Measurements from ENCODE around the gene NID1.

The NID1 gene

DNA sequence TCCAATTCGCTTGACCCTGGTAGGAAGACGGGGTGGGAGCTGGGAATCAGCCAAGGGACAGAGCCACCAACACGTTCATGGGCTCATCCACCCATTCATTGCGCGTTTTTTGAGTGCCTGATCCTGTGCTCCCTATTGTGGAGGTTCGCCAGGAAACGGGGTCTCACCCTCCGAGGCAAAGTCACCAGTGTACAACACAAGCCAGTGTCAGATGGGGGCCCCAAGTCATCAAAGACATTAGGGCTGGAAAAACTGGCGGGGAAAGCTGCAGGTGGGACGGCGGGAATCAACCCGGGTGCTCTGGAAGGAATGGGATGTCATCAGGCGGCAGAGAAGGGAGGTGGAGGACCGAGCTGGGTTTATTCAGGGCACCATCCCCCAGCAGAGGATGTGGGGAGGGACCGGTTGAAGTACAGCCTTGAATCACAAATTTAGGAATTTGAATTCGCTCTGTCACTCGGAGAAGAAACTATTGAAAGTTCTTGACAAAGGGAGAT is 667 bp upstream of the NID1 start:
- DNase-seq (ENCODE audit: low spot score): no peak

DNA sequence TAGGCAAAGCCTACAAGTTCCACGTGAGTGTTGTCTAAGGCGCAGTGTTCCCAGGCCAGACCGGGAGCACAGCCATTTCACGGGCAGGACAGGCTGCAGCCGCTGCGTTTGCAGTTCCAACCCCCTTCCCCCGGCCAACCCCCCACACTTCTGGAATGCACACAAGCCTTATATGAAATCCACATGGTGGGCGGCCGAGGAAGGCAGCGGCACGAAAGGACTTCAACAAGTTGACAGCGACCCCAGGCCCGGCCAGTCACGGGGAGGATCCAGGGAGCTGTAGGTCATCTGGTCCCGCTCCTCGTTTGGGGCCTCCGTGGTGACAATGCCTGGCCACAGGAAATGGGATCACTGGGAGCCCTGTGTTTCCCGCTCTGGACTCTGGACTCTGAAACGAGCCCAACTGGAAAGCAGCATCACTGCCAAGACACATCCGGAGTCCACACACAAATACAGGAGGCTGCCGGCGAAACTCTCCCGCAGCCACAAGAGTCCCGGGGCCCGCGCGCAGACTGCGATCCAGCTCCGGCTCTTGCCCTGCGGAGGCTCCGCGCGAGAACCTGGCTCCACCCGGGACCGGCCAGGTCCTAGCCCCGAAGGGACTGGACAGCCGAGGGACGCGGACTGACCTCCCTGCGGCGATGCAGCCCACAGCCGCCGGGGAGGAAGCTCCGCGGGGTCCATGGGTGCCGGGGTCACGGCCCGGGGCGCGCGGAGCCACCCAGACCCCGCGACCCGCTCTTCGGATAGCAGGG is 794 bp downstream of the NID1 start:
- DNase-seq (ENCODE audit: low spot score): no peak

DNA sequence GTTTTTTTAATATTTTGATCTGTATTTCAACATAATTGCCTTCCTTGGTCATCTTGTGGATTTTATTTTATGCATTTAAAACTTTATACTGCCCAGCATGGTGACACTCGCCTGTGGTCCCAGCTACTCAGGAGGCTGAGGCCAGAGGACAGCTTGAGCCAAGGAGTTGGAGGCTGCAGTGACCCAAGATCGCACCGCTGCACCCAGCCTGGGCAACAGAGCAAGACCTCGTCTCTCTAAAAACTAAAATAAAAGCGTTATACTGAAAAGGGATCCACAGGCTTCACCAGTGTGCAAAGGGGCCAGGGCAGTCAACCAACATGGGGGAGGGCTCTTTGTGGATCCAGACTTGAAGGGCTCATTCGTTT is 1.4 kb downstream of the NID1 start:
- DNase-seq (ENCODE audit: low spot score): no peak

DNA sequence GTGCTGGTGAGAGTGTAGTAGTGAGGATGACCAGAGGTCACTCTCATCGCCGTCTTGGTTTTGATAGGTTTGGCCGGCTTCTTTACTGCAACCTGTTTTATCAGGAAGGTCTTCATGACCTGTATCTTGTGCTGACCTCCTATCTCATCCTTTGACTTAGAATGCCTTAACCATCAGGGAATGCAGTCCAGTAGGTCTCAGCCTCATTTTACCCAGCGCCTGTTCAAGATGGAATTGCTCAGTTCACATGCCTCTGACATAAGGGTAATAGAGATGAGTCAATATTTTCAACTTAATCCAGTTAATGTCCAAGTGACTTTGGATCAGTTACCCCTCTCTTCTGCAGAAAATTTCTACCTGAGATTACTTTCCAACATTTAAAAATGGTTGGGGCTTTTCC is 4.6 kb downstream of the NID1 start:
- no peak for DNase-seq (ENCODE audit: low spot score)

DNA sequence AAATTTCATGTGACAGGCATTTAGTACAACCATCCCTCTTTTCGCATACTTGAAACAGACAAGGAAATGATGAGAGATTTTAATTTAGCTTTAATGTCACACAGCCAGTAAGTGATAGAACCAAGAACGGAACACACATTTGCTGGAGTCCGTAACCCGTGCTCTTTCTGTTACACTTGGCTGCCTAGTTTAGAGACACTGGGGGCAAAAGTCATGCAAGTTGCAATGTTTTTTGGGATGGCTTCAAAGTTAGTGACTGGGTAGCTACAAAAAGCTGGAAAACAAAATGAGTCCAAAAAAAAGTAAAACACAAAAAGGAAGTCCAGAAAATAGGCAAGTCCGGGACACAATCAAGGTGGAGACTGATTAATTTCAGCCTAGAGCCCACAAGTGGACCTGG is 5.9 kb downstream of the NID1 start:
- DNase-seq (ENCODE audit: low spot score): no peak

DNA sequence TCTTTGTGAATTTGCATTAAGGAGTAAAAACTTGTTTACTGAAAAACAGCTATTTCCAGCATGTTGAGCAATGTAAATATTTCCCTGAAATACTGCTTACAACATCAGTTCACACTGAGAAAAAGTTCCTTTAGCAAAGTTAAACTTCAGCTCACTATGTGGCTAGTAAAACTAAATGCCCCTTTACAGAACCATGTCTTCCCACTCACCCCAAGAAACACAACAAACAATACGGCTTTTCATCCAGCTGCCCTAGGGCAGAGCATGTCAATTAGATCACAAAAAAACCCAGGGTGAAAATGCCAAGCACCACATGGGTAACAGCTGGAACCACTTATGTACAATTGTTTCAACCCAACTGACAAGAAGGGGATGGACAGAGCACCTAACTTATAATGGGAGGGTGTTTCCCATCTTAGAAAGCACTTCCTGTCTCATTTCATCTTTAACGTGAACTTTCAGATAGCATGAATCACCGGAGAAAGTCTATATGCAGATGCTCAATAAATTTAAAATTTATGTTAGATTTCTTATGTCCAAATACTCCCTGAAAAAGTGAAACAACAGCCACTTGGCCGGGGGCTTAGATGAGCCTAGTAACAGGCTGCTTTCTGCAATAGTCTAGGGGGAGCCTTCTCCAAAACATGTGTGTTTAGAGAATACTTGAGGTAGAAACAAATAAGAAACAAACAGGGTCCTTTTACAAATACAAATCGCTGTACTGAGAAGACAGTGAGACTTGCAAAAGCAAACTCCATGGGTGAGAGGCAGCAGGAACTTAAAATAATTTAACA is 6.6 kb downstream of the NID1 start:
- no peak for DNase-seq (ENCODE audit: low spot score)

DNA sequence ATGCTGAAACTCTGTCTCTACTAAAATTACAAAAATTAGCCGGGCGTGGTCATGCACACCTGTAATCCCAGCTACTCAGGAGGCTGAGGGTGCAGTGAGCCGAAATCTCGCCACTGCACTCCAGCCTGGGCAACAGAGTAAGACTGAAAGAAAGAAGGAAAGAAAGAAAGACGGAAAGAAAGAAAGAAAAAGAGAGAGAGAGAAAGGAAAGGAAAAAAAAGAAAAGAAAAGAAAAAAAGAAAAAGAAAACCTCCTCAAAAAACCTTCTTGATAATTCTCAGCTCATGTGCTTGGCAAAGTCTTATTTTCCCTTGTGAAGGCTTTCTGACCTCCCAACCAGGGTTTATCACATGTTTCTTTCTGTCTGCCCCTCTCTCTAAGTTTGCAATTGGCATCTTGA is 7.3 kb downstream of the NID1 start:
- DNase-seq (ENCODE audit: low spot score): no peak

DNA sequence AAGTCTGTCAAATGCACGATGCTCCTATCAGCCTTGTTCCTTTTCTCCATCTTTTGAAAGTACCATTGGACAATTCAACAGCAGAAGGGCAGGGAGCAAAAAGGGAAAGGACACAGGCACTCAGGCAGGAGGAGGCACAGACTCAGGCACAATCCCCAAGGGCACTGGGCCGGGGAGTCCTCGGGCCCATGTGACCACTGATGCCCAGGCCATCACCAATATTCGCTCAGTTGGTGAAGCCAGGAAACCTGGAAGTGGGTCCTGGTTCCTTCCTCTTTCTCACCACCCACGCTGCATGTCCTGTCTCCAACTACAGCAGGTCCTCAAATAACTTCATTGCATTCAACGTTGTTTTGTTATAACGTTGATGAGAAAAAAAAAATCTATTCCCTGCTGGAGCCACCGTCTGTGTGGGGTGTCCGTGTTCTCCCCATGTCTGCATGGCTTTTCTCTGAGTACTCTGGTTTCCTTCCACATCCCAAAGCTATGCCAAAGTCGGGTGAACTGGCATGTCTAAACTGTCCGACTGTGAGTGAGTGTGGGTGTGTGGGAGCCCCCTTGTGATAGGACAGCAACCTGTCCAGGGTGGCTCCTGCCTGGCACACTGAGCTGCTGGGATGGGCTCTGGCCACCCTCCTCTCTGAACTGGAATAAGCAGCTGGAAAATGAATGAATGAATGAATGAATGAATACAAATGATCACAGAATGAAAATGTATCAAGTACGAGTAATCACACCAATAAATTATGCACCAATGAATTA is 12.5 kb downstream of the NID1 start:
- no peak for DNase-seq (ENCODE audit: low spot score)

DNA sequence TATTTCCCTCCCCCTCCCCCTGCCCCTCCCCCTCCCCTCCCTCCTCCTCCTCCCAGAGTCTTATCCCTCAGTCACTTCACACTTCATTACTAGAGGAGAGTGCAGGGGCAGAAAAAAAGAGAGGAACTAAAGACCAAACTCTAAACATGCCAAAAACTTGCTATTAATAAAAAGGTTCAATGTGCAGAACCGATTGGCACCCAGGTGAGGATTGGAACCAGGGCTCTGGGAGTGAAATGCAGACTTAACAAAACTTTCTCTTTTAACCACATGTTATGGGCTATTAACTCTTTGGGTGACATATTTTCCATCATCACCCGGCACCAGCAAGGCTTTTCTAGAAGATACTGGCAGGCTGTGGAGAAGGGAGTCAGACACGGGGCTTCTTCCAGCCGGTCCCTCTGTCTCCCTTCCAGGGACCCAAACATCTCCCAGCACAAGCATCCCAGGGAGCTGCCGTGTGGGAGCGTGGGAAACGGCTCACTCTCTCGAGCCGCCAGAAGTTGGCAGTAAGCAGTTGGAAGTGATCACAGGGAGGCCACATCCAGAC is 13.6 kb downstream of the NID1 start:
- DNase-seq (ENCODE audit: low spot score): no peak

DNA sequence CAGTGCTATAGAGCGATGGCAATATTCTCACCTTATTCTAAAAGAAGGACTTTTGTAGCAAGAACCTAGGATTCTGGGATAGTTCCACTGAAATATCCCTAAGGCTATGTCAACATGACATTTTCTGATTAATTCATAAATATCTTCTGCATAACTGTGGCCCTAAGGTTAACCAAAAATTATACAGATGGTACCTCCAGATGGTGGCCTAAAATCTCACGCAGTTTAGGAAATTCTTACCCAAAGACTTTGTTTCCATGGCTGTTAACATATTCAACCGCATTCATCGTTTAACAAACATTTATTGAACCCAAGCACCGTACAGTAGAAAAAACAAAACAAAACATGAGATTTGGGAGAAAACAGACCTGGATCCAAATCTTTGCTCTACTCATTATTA is 19.1 kb downstream of the NID1 start:
- DNase-seq (ENCODE audit: low spot score): no peak

DNA sequence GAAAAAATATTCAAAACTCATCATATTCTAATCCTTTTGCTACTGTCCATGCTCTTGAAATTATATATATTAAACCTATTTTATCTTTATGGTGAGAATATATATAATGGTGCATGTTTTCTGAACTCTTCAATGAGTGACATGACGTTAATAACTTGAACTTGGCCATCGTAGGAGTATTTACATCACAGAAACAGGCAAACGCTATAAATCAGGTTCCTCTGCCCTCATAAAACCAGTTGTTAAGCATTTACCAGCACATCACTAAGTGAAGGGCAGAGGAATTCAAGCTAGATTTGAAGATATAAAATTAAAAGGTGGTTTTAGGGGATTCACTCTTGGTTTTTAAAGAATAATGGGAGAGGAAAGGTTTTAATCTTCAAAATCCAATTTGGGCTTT is 20.5 kb downstream of the NID1 start:
- no peak for DNase-seq (ENCODE audit: low spot score)

DNA sequence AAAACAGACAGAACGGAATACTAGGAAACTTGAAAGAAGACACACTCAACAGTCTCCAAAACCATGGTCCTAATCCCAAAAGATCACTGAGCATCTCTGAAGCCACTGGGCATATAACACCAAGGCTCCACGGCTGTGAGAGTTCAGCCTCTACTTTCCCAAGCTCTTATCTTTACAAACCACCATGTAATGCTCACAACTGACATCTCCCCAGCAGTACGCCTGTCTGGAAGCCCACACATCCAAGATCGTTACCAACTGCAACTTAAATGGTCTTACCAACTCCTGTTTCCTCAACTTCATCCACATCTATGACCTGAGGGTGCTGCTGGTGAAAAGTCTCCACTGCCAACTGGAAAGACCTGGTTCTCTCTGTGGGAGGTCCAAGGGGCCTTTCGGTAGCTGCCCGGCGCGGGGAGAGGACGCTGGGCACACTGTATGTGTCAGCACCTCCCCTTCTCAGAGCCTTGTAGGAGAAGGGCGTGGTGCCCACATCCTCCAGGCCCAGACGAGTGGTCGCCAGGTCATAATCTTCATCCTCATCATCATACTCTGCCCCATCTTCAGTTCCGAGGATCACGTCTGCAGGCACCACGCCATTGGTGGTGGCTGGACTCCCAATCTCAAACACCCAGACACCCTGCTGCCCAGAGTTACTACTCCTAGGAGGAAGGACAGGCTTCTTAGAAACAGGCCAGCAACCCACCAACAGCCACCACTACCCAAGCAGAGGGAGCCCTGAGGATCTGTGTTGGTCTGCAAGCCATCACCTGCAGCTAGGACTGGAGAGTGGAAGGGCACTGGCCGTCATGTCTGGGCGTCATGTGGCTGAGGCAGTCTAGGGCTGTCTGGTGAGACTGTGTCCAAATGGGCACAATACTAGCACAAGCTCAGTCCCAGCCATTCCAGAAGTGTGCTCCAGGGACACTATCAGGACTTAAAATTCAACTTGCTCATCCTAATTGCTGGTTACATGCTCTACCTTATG is 23.0 kb downstream of the NID1 start:
- DNase-seq (ENCODE audit: low spot score): no peak

DNA sequence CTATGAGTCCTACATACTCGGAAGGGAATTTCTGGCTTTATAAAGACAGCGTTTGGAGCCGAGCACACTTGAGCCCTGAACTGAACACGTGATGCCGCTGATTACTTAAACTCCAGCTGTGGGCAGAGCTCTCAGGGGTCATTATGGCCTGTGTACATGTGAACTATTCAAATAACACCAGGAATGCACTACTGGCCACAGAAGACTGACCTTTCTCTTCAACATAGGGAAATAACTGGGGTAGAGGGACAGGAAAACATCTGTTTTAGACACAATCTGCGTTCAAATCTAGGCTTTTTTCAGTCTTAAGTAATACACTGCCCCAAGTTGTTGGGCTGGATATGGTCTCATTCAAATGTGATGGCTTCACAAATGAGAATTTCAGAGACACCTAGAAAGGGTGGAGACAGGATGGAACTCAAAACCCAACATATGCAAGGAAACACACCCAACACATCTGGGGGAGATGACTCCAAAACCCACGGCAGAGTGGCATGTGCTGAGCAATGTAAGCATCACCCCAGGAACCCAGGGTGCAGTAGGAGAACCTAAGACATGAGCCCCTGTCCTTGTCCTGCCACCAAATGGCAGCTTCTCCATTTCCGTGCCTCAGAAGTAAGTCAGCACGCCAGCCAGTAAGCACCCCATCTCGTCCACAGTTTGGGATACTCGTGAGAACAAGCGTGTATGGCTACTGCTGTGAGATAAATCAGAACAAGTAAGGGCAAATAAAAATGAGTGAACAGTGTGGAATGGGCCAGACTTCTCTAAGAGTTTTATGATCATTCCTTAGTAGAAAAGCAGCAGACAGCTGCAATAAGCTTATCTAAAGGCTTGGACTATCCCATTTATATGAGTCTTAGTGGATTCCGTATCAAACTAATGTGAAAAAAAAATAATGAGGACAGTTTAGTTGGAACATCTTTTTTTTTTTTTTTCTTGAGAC is 24.9 kb downstream of the NID1 start:
- DNase-seq (ENCODE audit: low spot score): no peak

DNA sequence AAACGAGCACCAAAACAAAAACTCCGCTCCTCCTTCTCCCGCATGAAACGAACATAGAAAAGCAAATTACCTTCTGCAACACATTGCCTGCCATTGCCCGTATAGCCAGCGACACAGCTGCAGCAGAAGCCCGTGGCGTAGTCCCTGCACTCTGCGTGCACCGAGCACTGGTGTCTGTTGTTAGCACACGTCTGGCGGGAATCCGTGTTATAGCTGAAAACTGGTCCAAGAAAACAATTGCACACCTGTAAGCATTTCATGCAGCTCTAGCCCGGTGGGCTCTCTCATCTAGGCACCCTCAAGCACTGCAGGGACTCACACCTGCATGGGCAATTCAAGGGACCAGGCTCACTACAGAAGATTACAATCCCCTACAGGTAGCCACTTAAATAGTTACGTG is 26.9 kb downstream of the NID1 start:
- DNase-seq (ENCODE audit: low spot score): no peak

DNA sequence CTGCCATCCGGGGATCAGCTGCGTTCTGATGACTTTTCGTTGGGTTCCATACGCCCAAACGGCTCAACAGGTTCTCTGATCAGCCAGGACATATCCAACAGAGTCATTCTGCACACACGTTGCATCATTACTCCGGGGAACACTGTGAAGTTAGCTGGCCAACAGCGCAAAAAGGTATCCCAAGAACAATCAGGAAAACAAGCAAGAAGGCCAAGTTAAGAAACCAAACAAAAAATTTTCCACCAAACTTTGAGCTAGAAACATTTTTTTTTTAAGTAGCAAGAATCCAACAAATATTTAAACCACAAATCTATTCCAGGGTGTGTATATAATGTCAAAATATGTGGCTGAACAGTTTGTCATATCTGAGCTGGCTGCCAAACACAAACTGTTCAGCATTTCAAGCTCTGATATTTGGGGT is 29.2 kb downstream of the NID1 start:
- no peak for DNase-seq (ENCODE audit: low spot score)

DNA sequence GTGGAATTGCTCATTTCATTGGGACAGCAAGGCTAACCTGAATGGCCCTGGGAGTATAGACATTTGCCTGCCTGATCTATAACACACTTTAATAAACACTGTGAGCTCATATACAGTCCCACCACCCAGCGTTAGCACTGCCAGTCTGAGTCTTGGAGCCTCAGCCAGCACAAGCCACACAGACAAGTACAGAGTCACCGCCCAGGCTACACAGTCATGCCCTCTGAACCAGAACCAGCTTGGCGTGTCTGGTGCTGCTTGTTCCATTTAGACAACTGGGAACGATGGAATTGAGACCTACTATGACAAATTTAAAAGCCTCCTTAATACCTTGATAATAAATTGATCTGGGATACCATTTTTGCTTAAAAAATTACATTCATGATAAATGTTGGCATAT is 31.6 kb downstream of the NID1 start:
- DNase-seq (ENCODE audit: low spot score): no peak

DNA sequence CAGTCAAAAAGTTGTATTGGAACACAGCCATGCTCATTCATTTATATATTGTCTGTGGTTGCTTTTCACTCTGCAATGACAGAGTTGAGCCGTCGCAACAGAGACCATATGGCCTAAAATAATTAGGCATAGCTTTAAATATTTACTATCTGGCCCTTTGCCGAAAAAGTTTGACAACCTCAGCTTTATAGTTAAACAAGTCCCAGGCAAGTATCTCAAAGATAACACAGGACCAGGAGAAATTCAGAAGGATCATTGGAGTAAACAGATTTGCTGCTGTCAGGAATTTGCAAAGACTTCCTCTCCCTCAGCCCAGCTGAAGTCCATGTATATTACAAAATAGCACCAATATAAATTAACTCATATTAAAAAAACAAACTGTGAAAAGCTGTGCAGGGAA is 34.4 kb downstream of the NID1 start:
- DNase-seq (ENCODE audit: low spot score): no peak

DNA sequence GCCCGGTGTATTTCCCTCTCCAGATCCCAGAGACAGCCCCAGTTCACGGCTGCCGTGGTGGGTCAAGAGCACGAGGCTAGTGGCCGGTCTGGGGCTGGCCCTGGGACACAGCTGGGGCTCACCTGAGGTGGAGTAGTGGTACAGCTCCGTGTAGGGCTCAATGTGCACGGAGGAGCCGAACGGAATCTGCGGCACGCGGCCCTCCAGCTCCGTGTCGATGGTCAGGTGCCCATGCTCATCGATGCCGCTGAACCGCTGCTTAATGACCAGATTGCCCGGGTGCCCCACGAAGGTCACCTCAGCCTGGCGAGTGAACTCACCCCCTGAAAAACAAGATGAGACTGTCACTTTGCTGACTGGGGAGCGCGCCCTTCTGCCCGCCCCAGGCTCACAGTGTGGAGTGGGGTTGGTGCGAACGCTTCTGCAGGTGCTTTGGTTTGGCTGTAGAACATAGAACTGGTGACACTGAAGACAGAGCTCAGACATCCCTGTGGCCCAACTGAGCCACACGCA is 35.4 kb downstream of the NID1 start:
- DNase-seq (ENCODE audit: low spot score): no peak

DNA sequence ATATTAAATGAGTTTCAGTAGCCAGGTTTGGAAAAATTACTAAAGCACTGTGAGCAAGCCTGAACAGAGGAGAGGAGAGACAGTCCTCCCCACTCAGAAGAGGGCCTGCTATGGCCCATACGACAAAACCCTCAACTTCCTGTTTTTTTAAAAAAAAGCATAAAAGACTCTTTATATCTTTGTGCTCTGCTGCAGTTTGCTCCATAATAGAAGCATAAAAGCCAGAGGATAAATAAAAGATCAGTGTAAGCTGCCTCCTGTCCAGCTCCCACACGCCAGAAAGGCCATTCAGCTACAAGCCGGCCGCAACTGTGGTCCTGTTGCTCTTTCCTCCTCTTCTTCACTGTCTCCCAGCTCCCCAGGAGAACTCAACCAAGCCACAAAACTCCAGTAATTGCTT is 37.8 kb downstream of the NID1 start:
- no peak for DNase-seq (ENCODE audit: low spot score)

DNA sequence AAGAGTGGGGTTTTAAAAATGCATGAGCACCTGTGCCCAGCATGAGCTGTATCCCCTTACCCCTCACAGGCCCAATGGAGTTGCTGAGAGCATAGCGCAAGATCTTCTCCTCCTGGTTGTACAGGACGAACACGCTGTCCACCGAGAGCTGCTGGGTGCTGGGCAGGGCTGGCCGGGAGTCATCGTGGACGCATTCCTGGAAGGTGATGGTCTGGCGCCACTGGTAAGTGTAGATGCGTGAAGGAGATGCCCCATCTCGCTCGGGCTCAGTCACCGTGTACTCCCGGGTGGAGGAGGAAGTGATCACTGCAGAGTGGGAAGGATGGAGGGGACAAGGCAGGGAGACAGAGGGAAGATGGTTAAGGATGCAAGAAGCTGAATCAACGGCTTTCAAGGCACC is 39.1 kb downstream of the NID1 start:
- DNase-seq (ENCODE audit: low spot score): no peak

All from NAMALWA (cell line).